Measurements from ENCODE around the gene ARAP1. TPM values are rescaled to one million over a fixed set of nuclear protein-coding genes. Genes with fewer than 3 reads are reported as not detected.

Gene ARAP1
- total and polyA plus RNA-seq, 2 experiments from 2014 or later, result 41.5 to 200 TPM

DNA sequence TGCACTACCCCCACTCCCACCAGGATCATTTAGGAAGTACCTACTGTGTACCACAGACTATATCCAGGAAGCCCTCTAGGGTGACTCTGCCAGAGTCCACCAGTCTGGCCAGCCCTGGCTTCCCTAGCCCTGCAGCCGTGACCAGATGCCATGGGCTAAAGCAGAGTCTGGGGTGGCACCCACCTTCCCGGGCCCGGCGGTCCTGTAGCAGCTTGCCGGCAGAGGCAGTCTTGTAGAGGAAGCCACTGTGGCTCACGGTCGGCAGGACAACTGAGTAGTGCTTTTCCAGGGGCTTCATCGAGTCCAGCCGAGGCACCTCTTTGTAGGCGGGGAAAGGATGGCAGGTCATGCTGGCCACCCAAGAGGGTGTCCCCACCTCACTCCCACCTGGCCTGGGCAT is 50.7 kb downstream of the ARAP1 start:
- Histone ChIP-seq H3K27me3 (no peaks in the 10 kb centered on the region), H3K27ac (no peak overlapping the region), H3K4me3 (no peak overlapping the region), H3K9me3 (ENCODE audit: low read depth) (no peaks in the 10 kb centered on the region), H3K4me1 (ENCODE audit: low read depth) (peaks cover 13% of the 10 kb centered on the region), H3K36me3 (peaks cover 9% of the 10 kb centered on the region)
- TF ChIP-seq, protein P1, sequence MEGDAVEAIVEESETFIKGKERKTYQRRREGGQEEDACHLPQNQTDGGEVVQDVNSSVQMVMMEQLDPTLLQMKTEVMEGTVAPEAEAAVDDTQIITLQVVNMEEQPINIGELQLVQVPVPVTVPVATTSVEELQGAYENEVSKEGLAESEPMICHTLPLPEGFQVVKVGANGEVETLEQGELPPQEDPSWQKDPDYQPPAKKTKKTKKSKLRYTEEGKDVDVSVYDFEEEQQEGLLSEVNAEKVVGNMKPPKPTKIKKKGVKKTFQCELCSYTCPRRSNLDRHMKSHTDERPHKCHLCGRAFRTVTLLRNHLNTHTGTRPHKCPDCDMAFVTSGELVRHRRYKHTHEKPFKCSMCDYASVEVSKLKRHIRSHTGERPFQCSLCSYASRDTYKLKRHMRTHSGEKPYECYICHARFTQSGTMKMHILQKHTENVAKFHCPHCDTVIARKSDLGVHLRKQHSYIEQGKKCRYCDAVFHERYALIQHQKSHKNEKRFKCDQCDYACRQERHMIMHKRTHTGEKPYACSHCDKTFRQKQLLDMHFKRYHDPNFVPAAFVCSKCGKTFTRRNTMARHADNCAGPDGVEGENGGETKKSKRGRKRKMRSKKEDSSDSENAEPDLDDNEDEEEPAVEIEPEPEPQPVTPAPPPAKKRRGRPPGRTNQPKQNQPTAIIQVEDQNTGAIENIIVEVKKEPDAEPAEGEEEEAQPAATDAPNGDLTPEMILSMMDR (IDR thresholded peaks at IDR 0.05; ENCODE audit: low read depth, low read length), result no peak
- no peak for DNase-seq (ENCODE audit: low read depth in 1 of 2, low spot score in 1 of 2)

DNA sequence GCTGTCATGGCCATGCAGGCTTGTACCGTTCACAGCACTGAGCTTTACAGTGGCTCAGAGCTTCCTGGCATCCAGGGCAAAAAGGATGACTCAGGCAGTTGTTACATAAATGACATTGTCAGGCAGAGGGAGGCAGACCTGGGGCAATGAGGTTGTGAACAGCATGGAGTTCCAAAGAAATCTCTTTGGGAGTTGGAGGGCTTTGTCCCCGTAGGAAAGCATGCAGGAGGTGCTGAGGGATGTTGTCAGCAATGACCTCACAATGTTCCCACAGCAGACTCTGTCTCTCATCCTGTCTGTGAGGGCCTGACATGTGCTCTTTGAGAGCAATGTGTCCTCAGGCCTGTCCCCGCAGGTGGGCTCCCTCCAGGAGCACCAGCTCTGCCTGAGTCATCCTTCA is 52.1 kb downstream of the ARAP1 start:
- peaks cover 5% of the 10 kb centered on the region for H3K4me1 ChIP-seq (ENCODE audit: low read depth)
- peaks cover 19% of the 10 kb centered on the region for H3K36me3 ChIP-seq
- TF ChIP-seq, protein P1 (IDR thresholded peaks at IDR 0.05; ENCODE audit: low read depth, low read length), result no peak

DNA sequence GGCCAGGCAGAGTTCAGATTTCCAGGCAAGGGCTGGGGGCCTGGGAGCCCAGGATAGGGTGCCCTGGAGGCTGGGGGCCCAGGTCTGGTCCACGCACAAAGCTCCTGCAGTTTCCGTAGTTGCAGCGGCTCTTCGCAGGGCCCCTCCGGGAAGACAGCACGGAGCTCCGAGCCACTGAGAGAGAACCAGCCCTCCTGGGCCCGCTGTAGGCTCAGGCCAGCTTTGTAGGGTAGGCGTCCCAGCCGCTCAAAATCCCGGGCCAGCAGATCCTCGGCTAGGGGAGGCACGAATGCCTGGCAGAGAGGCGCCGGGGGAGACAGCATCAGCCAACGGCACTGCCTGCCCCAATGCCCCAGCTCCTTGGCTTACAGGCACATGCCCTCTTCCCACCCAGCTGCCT is 54.4 kb downstream of the ARAP1 start:
- H3K4me3 ChIP-seq, result no peak overlapping the region
- no peak for DNase-seq (ENCODE audit: low read depth in 1 of 2, low spot score in 1 of 2)
- TF ChIP-seq, protein P1 (IDR thresholded peaks at IDR 0.05; ENCODE audit: low read depth, low read length), result no peak
- no peaks in the 10 kb centered on the region for H3K27me3 ChIP-seq
- peaks cover 37% of the 10 kb centered on the region for H3K36me3 ChIP-seq
- no peaks in the 10 kb centered on the region for H3K9me3 ChIP-seq (ENCODE audit: low read depth)
- H3K27ac ChIP-seq, result no peak overlapping the region
- no peaks in the 10 kb centered on the region for H3K4me1 ChIP-seq (ENCODE audit: low read depth)

More for the DNA sequence above, 52.1 kb downstream of the ARAP1 start:
- no peak overlapping the region for H3K27ac ChIP-seq
- peak in 1 of 2 donors; percentile 40 for DNase-seq (ENCODE audit: low read depth in 1 of 2, low spot score in 1 of 2)
- H3K4me3 ChIP-seq, result no peak overlapping the region
- no peaks in the 10 kb centered on the region for H3K27me3 ChIP-seq
- H3K9me3 ChIP-seq (ENCODE audit: low read depth), result no peaks in the 10 kb centered on the region

DNA sequence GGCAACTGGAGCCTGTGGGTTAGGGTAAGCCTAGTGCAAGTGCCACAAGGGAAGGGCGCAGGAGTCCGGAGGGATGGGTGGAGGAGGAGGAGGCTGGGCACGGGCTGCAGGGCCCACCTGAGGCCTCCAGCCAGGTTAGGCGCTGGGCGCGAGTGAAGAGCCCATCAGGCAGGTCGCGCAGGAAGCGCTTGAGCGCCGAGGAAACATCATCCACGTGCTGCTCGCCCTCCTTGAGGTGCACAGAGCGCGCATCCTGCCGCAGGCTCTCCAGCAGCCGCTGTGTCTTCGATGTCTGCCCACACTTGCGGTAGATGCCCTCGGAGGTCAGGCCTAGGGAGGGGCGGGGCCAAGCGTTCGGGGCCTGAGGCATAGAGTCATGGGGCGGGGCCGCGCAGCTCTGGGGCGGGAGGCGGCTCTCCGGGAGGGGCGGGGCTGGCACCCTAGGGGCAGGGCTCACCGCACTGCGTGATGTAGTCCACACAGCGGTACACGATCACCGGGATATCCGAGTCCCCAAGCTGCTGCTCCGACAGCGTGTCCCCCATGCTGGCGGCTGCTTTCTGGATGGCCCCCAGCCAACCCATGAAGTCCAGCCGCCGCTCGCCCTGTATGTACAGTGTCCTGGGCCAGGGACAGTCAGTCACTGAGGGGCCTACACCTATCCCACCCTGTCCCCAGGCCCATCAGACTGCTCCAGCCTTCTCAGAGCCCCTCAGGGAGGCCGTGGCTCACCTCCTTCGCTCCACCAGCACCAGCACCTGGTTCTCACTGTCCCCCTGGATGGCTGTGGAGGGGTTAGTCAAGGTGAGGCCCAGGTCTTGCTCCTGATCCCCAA is 55.1 kb downstream of the ARAP1 start:
- TF ChIP-seq, protein P1 (IDR thresholded peaks at IDR 0.05; ENCODE audit: low read depth, low read length), result no peak
- no peaks in the 10 kb centered on the region for H3K9me3 ChIP-seq (ENCODE audit: low read depth)
- H3K36me3 ChIP-seq, result peaks cover 40% of the 10 kb centered on the region
- H3K27me3 ChIP-seq, result no peaks in the 10 kb centered on the region
- DNase-seq (ENCODE audit: low read depth in 1 of 2, low spot score in 1 of 2), result no peak
- no peaks in the 10 kb centered on the region for H3K4me1 ChIP-seq (ENCODE audit: low read depth)
- H3K27ac ChIP-seq, result no peak overlapping the region
- no peak overlapping the region for H3K4me3 ChIP-seq

DNA sequence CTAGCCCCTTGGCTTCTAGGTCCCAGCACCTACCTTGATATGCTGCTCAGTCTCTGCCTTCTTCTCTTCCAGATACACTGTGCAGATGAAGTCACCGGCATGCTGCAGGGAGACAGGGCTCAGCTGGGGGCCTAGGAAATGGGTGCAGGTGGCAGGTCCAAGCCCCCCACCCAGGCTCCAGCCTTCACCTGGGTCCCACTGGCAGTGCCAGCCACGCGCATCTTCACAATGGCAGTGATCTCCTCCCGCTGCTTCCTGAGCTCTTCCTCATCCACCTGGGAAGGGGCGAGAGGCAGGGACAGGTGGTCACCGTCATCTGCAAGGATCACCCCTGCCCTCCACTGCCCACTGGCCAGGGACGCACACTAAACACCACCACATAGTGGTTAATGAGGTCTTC is 56.9 kb downstream of the ARAP1 start:
- no peaks in the 10 kb centered on the region for H3K4me1 ChIP-seq (ENCODE audit: low read depth)
- H3K27ac ChIP-seq, result no peak overlapping the region
- no peaks in the 10 kb centered on the region for H3K27me3 ChIP-seq
- no peak for DNase-seq (ENCODE audit: low read depth in 1 of 2, low spot score in 1 of 2)
- peaks cover 46% of the 10 kb centered on the region for H3K36me3 ChIP-seq
- no peaks in the 10 kb centered on the region for H3K9me3 ChIP-seq (ENCODE audit: low read depth)
- TF ChIP-seq, protein P1 (IDR thresholded peaks at IDR 0.05; ENCODE audit: low read depth, low read length), result no peak
- no peak overlapping the region for H3K4me3 ChIP-seq
